K562 (cell line): ENCODE data around the gene ZNF652. TPM values are rescaled to one million over a fixed set of nuclear protein-coding genes. Genes with fewer than 3 reads are reported as not detected.
A peak's percentile ranks its signal among the peaks of the same experiment; 100 is the strongest.

Source experiments
- ATAC-seq: fragments of 200-7000 bp; cut with Tn5 transposase; 3 replicates; pipeline ENCODE4 v1.9.1; 2020; ENCODE audit warnings: moderate library complexity
- BruUV-seq: library from RNA; stranded (reverse); fragments of 400-500 nt; replicated peaks from 2 replicates; lab custom pipeline; 2021; lab: Mats Ljungman, UMichigan
- CTCF ChIA-PET: fragments of 300-600 bp; formaldehyde crosslinking; extraction: SDS; loops from one replicate; lab custom pipeline; 2021; ENCODE audit warnings: low intra/inter-chr PET ratio; lab: Yijun Ruan, JAX
- POLR2A ChIA-PET: fragments of 300-600, 350-650 bp; sonication (Branson Sonifier 250); formaldehyde crosslinking; extraction: SDS; loops from one replicate; lab custom pipeline; 2021; ENCODE audit warnings: antibody characterized with exemption, inconsistent platforms; lab: Yijun Ruan, JAX
- DNase-seq, 4 experiments: peaks; one replicate each; pipeline versions ENCODE4 v3.0.0 to v3.0.0-alpha.2; 2011 to 2018; ENCODE audit warnings: low spot score in 3 of 4, mixed read lengths in 3 of 4; ENCODE audit errors: extremely low read depth in 1 of 4
- FAIRE-seq: peaks from 2 replicates; lab custom pipeline; 2011; peaks lifted over from hg19 to GRCh38; lab: Jason Lieb, UNC
- H2AFZ ChIP-seq: 2 replicates; pipeline ENCODE4 v1.6.0; 2011; ENCODE audit warnings: low read depth, low read length, control low read depth, inconsistent platforms
- H3K27ac ChIP-seq: fragments of 200-600 bp; 3 replicates; pipeline ENCODE4 v1.8.0; 2011; ENCODE audit warnings: low read depth, mild to moderate bottlenecking, control low read depth, inconsistent platforms, low read length, moderate library complexity, mixed read lengths; ENCODE audit errors: extremely low read depth
- H3K27me3 ChIP-seq, 2 experiments: fragments of 300-600 bp in 1 of 2; 2 replicates in 1 of 2; 3 replicates in 1 of 2; pipeline versions ENCODE4 v1.6.0 to v1.8.0; 2011; ENCODE audit warnings: inconsistent platforms in 2 of 2, low read length in 2 of 2, mild to moderate bottlenecking in 1 of 2, mixed read lengths in 1 of 2, moderate library complexity in 1 of 2; ENCODE audit not compliant: control insufficient read depth in 2 of 2, insufficient read depth in 2 of 2
- H3K36me3 ChIP-seq: fragments of 300-600 bp; 3 replicates; pipeline ENCODE4 v1.8.0; 2011; ENCODE audit warnings: mild to moderate bottlenecking, low read length, inconsistent platforms; ENCODE audit not compliant: control insufficient read depth, insufficient read depth
- H3K4me1 ChIP-seq, 2 experiments: fragments of 200-600 bp in 1 of 2; replicated peaks in 1 of 2; 2 replicates in 1 of 2; 3 replicates in 1 of 2; pipeline versions ENCODE4 v1.5.1 to v1.8.0; 2011; ENCODE audit warnings: inconsistent platforms in 2 of 2, low read length in 2 of 2, mild to moderate bottlenecking in 1 of 2, mixed read lengths in 1 of 2, moderate library complexity in 1 of 2; ENCODE audit not compliant: control insufficient read depth in 2 of 2, insufficient read depth in 2 of 2
- H3K4me2 ChIP-seq: 2 replicates; pipeline ENCODE4 v1.6.1; 2011; ENCODE audit warnings: low read length, control low read depth, inconsistent platforms, mixed read lengths; ENCODE audit not compliant: insufficient read depth
- H3K4me3 ChIP-seq: fragments of 200-600 bp; sonication (generic), shearing (Covaris generic); 2 replicates; pipeline ENCODE4 v1.5.1; 2016; ENCODE audit warnings: control low read depth, inconsistent platforms
- H3K79me2 ChIP-seq: fragments of 200-600 bp; 3 replicates; pipeline ENCODE4 v1.8.0; 2011; ENCODE audit warnings: low read length, inconsistent platforms; ENCODE audit not compliant: control insufficient read depth, insufficient read depth
- H3K9ac ChIP-seq, 2 experiments: 2 replicates each; pipeline versions ENCODE4 v1.6.0 to v1.6.1; 2011; ENCODE audit warnings: low read depth in 2 of 2, low read length in 2 of 2, control low read depth in 1 of 2, inconsistent platforms in 1 of 2, mild to moderate bottlenecking in 1 of 2, mixed read lengths in 1 of 2; ENCODE audit not compliant: insufficient read depth in 1 of 2
- H3K9me1 ChIP-seq: one replicate; pipeline ENCODE4 v1.6.0; 2011; ENCODE audit warnings: inconsistent platforms, mild to moderate bottlenecking, low read length, moderate library complexity; ENCODE audit not compliant: control insufficient read depth, insufficient read depth
- H3K9me3 ChIP-seq: replicated peaks from 2 replicates; pipeline ENCODE4 v1.5.1; 2011; ENCODE audit warnings: low read depth, low read length, inconsistent platforms; ENCODE audit not compliant: control insufficient read depth, insufficient read depth
- H4K20me1 ChIP-seq: replicated peaks from 2 replicates; pipeline ENCODE4 v1.6.1; 2011; ENCODE audit warnings: low read length, inconsistent platforms, mixed read lengths; ENCODE audit not compliant: control insufficient read depth, insufficient read depth
- ATF1 ChIP-seq, 2 experiments: fragments of 450-650 bp in 1 of 2; IDR thresholded peaks; 2 replicates each; pipeline ENCODE4 v1.6.1; 2016; ENCODE audit warnings: missing compliant biosample characterization in 1 of 2, missing genetic modification characterization in 1 of 2
- HMGN3 ChIP-seq: IDR thresholded peaks from 2 replicates; pipeline ENCODE4 v1.6.1; 2011; ENCODE audit warnings: borderline replicate concordance, low read depth, mild to moderate bottlenecking, mixed read lengths, low read length; ENCODE audit not compliant: insufficient read length; ENCODE audit errors: extremely low read depth
- HSF4 ChIP-seq: fragments of 250-450 bp; sonication (Bioruptor Pico); IDR thresholded peaks from 2 replicates; pipeline ENCODE4 v2.1.2; 2022; ENCODE audit warnings: mild to moderate bottlenecking, moderate library complexity, borderline replicate concordance
- KAT2B ChIP-seq: IDR thresholded peaks from one replicate; pipeline ENCODE4 v1.6.1; 2012; ENCODE audit warnings: low read depth, mild to moderate bottlenecking, control low read depth, inconsistent platforms, low read length, moderate library complexity
- KDM5B ChIP-seq: fragments of 200-600 bp; sonication (generic); IDR thresholded peaks from 2 replicates; pipeline ENCODE4 v1.6.1; 2012; ENCODE audit warnings: low read depth, mild to moderate bottlenecking, moderate library complexity, low read length, control low read depth, inconsistent platforms; ENCODE audit not compliant: insufficient replicate concordance
- MAFK ChIP-seq: IDR thresholded peaks from 2 replicates; pipeline ENCODE4 v1.6.1; 2011; ENCODE audit warnings: low read length, improper control_type of control experiment
- MAZ ChIP-seq, 2 experiments: fragments of 450-650 bp in 1 of 2; sonication (generic) in 1 of 2; formaldehyde crosslinking; IDR thresholded peaks in 1 of 2; conservative IDR thresholded peaks in 1 of 2; 2 replicates each; pipeline versions ENCODE4 v1.4.0 to v1.5.0; 2020; ENCODE audit warnings: mild to moderate bottlenecking in 1 of 2, missing genetic modification reagents in 1 of 2
- PHB2 ChIP-seq: fragments of 450-650 bp; IDR thresholded peaks from 2 replicates; pipeline ENCODE4 v1.6.1; 2017; ENCODE audit warnings: low read depth
- SMARCA4 ChIP-seq: fragments of 450-650 bp; IDR thresholded peaks from 2 replicates; pipeline ENCODE4 v1.6.1; 2016
- TEAD1 ChIP-seq, 2 experiments: fragments of 450-650 bp in 1 of 2; sonication (generic) in 1 of 2; formaldehyde crosslinking; IDR thresholded peaks; 2 replicates each; pipeline versions ENCODE4 v1.4.0 to v1.8.0; 2020 to 2022; ENCODE audit warnings: mild to moderate bottlenecking in 2 of 2, missing genetic modification reagents in 1 of 2
- TRIM24 ChIP-seq, 2 experiments: fragments of 450-650 bp; IDR thresholded peaks; 2 replicates each; pipeline ENCODE4 v1.6.1; 2016
- ZBED1 ChIP-seq: IDR thresholded peaks from 2 replicates; pipeline ENCODE4 v1.6.1; 2014
- WGBS: fragments of 100-300 bp; shearing (Covaris generic); methylation state at CpG from one replicate; pipeline ENCODE4 v1.1.6; 2016; ENCODE audit warnings: low coverage, mixed read lengths; ENCODE audit not compliant: insufficient coverage; ENCODE audit errors: missing lambda C conversion rate; 5-methylcytosine and 5-hydroxymethylcytosine counted together
- in situ Hi-C: fragments of 300-500 bp; cut with MboI; formaldehyde crosslinking; loops from 4 replicates; pipeline ENCODE4 v1.15.0; 2018; ENCODE audit warnings: inconsistent platforms, mixed read lengths
- intact Hi-C: fragments of 100-400 bp; cut with micrococcal nuclease; formaldehyde crosslinking; loops from 2 replicates; pipeline ENCODE4 v1.14.2; 2022
- polyA plus RNA-seq, 8 experiments: library from polyadenylated mRNA; depleted of rRNA in 4 of 8; stranded (reverse) in 5 of 8; unstranded in 3 of 8; fragments of >200 nt; fragmentation: Nextera tagmentation in 2 of 8; fragmentation: Illumina TruSeq in 1 of 8; extraction: Ambion mirVana in 2 of 8; extraction: Trizol in 1 of 8; gene quantifications; 2 replicates each; pipeline versions ENCODE4 v1.2.1 to v1.2.3, GENCODE V29; 2011 to 2014; ENCODE audit warnings: inconsistent platforms in 1 of 8, missing spikeins in 1 of 8
- total RNA-seq, 7 experiments: library from RNA; depleted of rRNA in 6 of 7; stranded (reverse); fragments of >200 nt in 6 of 7; fragmentation: Illumina TruSeq in 2 of 7; extraction: Trizol in 2 of 7; gene quantifications; 2 replicates each; pipeline versions ENCODE4 v1.2.1 to v1.2.3, GENCODE V29; 2011 to 2021; ENCODE audit warnings: low replicate concordance in 1 of 7
- TF ChIP-seq, protein P1 (sequence below): sonication (generic); formaldehyde crosslinking; IDR thresholded peaks from 2 replicates; pipeline ENCODE4 v1.8.1; 2022; ENCODE audit warnings: missing genetic modification reagents
- TF ChIP-seq, protein P2 (sequence below): fragments of 450-650 bp; IDR thresholded peaks from 2 replicates; pipeline ENCODE4 v1.6.1; 2018; ENCODE audit not compliant: partially characterized antibody

ZNF652 gene
- total and polyA plus RNA-seq, 9 of the 15 experiments (the other 6 are each of a cell fraction or from before 2014, with no cell fraction given): 5.1 to 15.5 (median 7.8) TPM

DNA sequence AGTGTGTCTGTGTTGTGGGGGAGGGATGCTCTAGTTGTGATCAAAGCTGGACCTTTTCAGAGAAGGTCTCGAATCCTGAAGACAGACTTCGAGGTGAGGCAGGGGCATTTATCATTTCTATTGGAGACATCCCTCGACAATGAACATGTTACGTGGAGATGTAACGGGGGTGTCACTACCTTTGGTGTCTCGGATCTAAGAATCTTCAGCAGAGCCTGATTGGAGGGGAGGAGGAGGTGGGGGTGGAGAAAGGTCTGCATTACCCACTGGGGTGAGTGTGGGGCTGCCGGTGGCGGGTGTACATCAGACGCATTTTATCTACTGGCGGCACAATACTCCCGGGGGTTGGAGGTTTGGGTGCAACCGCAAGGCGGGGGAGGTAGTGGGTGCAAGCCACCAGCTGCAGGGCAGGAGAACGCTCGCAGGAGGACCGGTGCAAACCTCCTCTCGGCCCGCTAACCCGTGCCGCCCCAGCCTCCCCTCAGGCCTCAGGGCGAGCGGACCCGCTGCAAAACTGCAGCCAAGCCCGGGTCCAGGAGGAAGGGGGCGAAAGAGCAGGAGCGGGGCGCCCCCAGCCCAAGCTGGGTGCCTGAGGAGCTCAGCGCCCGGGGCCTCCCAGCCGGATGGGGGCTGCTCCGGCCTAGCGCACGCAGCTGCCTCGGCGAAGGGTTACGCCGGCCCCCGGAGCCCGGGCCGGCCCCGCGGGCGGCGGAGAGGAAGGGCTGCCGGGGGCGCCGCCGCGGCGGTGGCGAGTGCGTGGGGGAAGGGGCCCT lies 735 bp downstream of the ZNF652 start:
- peak; percentile 45 to 80 (median 60) for DNase-seq
- H3K9me3 ChIP-seq: no peaks in the 10 kb centered on the region
- under 1% methylated on average over 24 of the region's 52 CpGs for WGBS
- no TSS peak for BruUV-seq
- peak overlapping the region; percentile 82 for H3K4me2 ChIP-seq
- in situ Hi-C loops (no loop called here), intact Hi-C loops (no loop called here)
- H3K9ac ChIP-seq: peak overlapping the region; percentile 79 to 94; a peak in 3 of 4 replicates
- H2AFZ ChIP-seq: peak overlapping the region; percentile 73
- H3K4me3 ChIP-seq: peak overlapping the region; percentile 86
- FAIRE-seq: no peak
- peak; percentile 58 for ATAC-seq
- H4K20me1 ChIP-seq: no peaks in the 10 kb centered on the region; the same call in 1 of the 2 replicates
- CTCF ChIA-PET: no interaction called here
- H3K9me1 ChIP-seq: no peaks in the 10 kb centered on the region
- no peaks in the 10 kb centered on the region for H3K27me3 ChIP-seq
- peaks cover 50% of the 10 kb centered on the region for H3K79me2 ChIP-seq
- peak overlapping the region; percentile 89 for H3K27ac ChIP-seq
- H3K36me3 ChIP-seq: no peaks in the 10 kb centered on the region
- H3K4me1 ChIP-seq: peaks cover 15 to 40% of the 10 kb centered on the region in 2 experiments; a peak in 4 of 5 replicates
- POLR2A ChIA-PET: interaction anchor here (0.6 to 2.2 kb wide), 7 partner anchors 9 to 1343 kb away, joined by 3 to 12 read pairs (median 3); no protein-coding TSS in a partner anchor
- TF ChIP-seq KDM5B (peak; percentile 22), MAFK (no peak), MAZ (CRISPR knock-in tag; conservative IDR thresholded peaks at IDR 0.05 in 1 of 2, IDR thresholded peaks at IDR 0.05 in 1 of 2) (peak; percentile 10 to 84; a peak in 3 of 4 replicates), PHB2 (no peak), KAT2B (no peak), ATF1 (CRISPR knock-in tag; IDR thresholded peaks at IDR 0.05) (no peak), ATF1 (tag; IDR thresholded peaks at IDR 0.05) (peak; percentile 46), ZBED1 (no peak), SMARCA4 (0 out of 2 replicates have a peak, but pooled peaks have one; percentile 35), TRIM24 (IDR thresholded peaks at IDR 0.05) (no peak; a peak in 1 of 4 replicates), TEAD1 (CRISPR knock-in tag; IDR thresholded peaks at IDR 0.05) (peak in 1 of 2 experiments; percentile 28; a peak in 1 of 4 replicates), HSF4 (no peak), HMGN3 (peak; percentile 47)
- TF ChIP-seq, protein P1, sequence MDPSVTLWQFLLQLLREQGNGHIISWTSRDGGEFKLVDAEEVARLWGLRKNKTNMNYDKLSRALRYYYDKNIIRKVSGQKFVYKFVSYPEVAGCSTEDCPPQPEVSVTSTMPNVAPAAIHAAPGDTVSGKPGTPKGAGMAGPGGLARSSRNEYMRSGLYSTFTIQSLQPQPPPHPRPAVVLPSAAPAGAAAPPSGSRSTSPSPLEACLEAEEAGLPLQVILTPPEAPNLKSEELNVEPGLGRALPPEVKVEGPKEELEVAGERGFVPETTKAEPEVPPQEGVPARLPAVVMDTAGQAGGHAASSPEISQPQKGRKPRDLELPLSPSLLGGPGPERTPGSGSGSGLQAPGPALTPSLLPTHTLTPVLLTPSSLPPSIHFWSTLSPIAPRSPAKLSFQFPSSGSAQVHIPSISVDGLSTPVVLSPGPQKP (CRISPR knock-in tag): no peak
- TF ChIP-seq, protein P2, sequence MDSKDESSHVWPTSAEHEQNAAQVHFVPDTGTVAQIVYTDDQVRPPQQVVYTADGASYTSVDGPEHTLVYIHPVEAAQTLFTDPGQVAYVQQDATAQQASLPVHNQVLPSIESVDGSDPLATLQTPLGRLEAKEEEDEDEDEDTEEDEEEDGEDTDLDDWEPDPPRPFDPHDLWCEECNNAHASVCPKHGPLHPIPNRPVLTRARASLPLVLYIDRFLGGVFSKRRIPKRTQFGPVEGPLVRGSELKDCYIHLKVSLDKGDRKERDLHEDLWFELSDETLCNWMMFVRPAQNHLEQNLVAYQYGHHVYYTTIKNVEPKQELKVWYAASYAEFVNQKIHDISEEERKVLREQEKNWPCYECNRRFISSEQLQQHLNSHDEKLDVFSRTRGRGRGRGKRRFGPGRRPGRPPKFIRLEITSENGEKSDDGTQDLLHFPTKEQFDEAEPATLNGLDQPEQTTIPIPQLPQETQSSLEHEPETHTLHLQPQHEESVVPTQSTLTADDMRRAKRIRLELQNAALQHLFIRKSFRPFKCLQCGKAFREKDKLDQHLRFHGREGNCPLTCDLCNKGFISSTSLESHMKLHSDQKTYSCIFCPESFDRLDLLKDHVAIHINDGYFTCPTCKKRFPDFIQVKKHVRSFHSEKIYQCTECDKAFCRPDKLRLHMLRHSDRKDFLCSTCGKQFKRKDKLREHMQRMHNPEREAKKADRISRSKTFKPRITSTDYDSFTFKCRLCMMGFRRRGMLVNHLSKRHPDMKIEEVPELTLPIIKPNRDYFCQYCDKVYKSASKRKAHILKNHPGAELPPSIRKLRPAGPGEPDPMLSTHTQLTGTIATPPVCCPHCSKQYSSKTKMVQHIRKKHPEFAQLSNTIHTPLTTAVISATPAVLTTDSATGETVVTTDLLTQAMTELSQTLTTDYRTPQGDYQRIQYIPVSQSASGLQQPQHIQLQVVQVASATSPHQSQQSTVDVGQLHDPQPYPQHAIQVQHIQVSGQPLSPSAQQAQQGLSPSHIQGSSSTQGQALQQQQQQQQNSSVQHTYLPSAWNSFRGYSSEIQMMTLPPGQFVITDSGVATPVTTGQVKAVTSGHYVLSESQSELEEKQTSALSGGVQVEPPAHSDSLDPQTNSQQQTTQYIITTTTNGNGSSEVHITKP: no peak
